Activated CD8-positive, alpha-beta memory T cell treated with anti-CD3 and anti-CD28 coated beads for 4 hours (primary cell): Measurements from ENCODE around the gene BEX3.

Experiments
- DNase-seq, 2 donors: peaks; one replicate each; pipeline ENCODE4 v3.0.0-alpha.2; 2020; ENCODE audit warnings: low read depth in 2 of 2

The BEX3 gene

GRCh38 chrX:103423955-103424638 lies 47.8 kb downstream of the BEX3 start:
- DNase-seq, result no peak
